ENCODE data around the gene MAPK12. TPM values are rescaled to one million over a fixed set of nuclear protein-coding genes. Genes with fewer than 3 reads are reported as not detected.

Gene MAPK12
- total and polyA plus RNA-seq, 2 donors (not counting 1 experiment from before 2014, with no cell fraction given): 6.5 to 7.8 TPM

DNA sequence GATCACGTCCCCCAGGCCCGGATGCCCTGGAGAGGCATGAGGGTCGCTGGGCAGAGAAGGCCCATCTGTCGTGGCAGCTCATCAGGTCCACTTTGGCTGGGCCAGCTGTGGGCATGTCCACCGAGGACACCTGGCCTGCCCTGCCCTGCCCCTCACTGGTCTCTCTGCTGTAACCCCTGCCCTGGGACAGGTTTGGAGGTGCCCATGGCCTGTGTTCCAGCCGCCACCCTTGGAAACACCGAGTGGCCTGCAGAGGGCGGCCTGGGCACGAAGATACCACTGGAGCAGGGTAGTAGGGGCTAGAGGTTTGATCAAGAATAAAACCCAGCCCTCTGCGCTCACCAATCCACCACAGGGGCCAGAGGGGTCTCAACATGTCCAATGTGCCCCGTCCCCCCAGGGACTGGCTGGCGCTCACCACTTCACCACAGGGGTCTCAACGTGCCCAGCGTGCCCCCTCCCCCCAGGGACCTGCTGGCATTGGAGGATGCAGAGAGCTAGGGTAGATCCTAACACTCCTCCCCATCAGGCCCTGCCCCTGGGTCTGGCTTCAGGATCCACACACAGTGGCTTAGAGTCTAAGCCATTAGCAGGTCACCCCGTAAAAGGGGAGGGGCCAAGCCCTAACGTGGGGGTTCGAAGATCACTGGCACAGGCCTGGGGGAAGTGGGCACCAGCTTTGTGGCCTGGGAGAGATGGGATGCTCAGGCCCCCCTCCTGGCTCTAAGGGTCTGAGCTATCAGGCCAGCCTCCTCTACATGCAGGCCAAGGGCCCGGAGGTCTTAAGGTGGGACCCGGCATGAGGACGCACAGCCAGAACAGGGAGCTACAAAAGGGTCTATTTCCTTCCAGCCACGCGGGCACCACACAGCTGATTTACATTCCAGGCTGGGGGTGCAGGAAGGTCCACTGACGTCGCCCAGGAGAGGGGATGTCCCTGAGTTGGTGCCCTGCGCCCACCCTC lies 9.1 kb downstream of the MAPK12 start:
- Mint-ChIP-seq H3K9me3 (ENCODE audit: insufficient read depth) (no peaks in the 10 kb centered on the region), H3K4me3 (peak overlapping the region; percentile 86), H3K27ac (peak overlapping the region; percentile 67), H3K4me1 (peaks cover 22% of the 10 kb centered on the region), H3K27me3 (no peaks in the 10 kb centered on the region)
- H3K9ac ChIP-seq (ENCODE audit: low read length): no peak overlapping the region
- H3K36me3 ChIP-seq (replicated peaks in 1 of 2; ENCODE audit: control extremely low read depth in 1 of 2, control insufficient read depth in 1 of 2, extremely low read depth in 1 of 2, insufficient read depth in 2 of 2, low read length in 1 of 2): peaks cover 0 to 13% of the 10 kb centered on the region in 2 experiments
- POLR2A ChIA-PET: interaction anchor here (0.6 to 3.1 kb wide), 7 partner anchors 9 to 369 kb away, joined by 3 to 12 read pairs (median 4); no protein-coding TSS in a partner anchor
- H3K27ac ChIP-seq (ENCODE audit: low read length in 2 of 2): no peak overlapping the region
- H4K20me1 ChIP-seq (ENCODE audit: control insufficient read depth, insufficient read depth, low read length, poor library complexity, severe bottlenecking): peaks cover 28% of the 10 kb centered on the region
- CTCF ChIA-PET: interaction anchor here (0.6 to 3.8 kb wide), 25 partner anchors 10 to 369 kb away, joined by 3 to 52 read pairs (median 4); partner anchors contain the start of genes DENND6B, MAPK12, PLXNB2 and SCO2
- H3K79me2 ChIP-seq (ENCODE audit: control insufficient read depth, insufficient read depth, low read length): peaks cover 12% of the 10 kb centered on the region
- ATAC-seq (ENCODE audit: low read depth): peak; percentile 67
- H3K9me3 ChIP-seq (ENCODE audit: control extremely low read depth in 1 of 3, control insufficient read depth in 2 of 3, insufficient read depth in 1 of 3, low read length in 2 of 3): no peaks in the 10 kb centered on the region
- DNase-seq: peak; percentile 82
- H3K4me2 ChIP-seq (replicated peaks; ENCODE audit: low read depth, low read length, poor library complexity, severe bottlenecking): peak overlapping the region; percentile 95
- peak overlapping the region in 2 of 5 experiments; percentile 69 to 80 for H3K4me3 ChIP-seq (ENCODE audit: control extremely low read depth in 1 of 5, extremely low read depth in 1 of 5, insufficient read depth in 1 of 5, low read depth in 2 of 5, low read length in 4 of 5)
- H2AFZ ChIP-seq (ENCODE audit: insufficient read depth, low read depth, low read length, poor library complexity, severe bottlenecking): peak overlapping the region; percentile 83
- H3K4me1 ChIP-seq (ENCODE audit: control insufficient read depth in 2 of 2, insufficient read depth in 2 of 2, low read length in 2 of 2): peaks cover 14 to 38% of the 10 kb centered on the region in 2 donors
- intact Hi-C loops (cut with micrococcal nuclease): loop anchor here (1.0 to 5.0 kb wide), 6 partner anchors 8 to 330 kb away; partner anchors contain the start of genes CHKB, DENND6B and MAPK11
- 61% methylated on average over 15 of the region's 25 CpGs for WGBS (ENCODE audit: insufficient coverage)
- no peaks in the 10 kb centered on the region for H3K27me3 ChIP-seq (replicated peaks in 1 of 4; ENCODE audit: control extremely low read depth in 1 of 4, control insufficient read depth in 3 of 4, insufficient read depth in 4 of 4, low read length in 3 of 4)
- TF ChIP-seq EZH2 (IDR thresholded peaks at IDR 0.05; ENCODE audit: borderline replicate concordance, insufficient read depth, low read depth, low read length, poor library complexity, severe bottlenecking): no peak
- TF ChIP-seq, protein P1, sequence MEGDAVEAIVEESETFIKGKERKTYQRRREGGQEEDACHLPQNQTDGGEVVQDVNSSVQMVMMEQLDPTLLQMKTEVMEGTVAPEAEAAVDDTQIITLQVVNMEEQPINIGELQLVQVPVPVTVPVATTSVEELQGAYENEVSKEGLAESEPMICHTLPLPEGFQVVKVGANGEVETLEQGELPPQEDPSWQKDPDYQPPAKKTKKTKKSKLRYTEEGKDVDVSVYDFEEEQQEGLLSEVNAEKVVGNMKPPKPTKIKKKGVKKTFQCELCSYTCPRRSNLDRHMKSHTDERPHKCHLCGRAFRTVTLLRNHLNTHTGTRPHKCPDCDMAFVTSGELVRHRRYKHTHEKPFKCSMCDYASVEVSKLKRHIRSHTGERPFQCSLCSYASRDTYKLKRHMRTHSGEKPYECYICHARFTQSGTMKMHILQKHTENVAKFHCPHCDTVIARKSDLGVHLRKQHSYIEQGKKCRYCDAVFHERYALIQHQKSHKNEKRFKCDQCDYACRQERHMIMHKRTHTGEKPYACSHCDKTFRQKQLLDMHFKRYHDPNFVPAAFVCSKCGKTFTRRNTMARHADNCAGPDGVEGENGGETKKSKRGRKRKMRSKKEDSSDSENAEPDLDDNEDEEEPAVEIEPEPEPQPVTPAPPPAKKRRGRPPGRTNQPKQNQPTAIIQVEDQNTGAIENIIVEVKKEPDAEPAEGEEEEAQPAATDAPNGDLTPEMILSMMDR (IDR thresholded peaks at IDR 0.05): peak; percentile 76

All from B cell (primary cell).